IMR-90 (cell line): ENCODE measurements around the gene GPR107.

Source experiments
- BHLHE40 ChIP-seq: fragments of 150-350 bp; IDR thresholded peaks from 2 replicates; pipeline ENCODE4 v1.6.1; 2016; ENCODE audit warnings: mild to moderate bottlenecking, low read depth, low read length
- CEBPB ChIP-seq: IDR thresholded peaks from 2 replicates; pipeline ENCODE4 v1.6.1; 2012; ENCODE audit warnings: low read depth, low read length, improper control_type of control experiment
- CHD1 ChIP-seq: IDR thresholded peaks from 2 replicates; pipeline ENCODE4 v1.6.1; 2012; ENCODE audit warnings: low read depth, low read length, improper control_type of control experiment
- CTCF ChIP-seq: conservative IDR thresholded peaks from 2 replicates; pipeline ENCODE4 v1.5.1; 2012; ENCODE audit warnings: mild to moderate bottlenecking, low read depth, low read length, improper control_type of control experiment
- FOS ChIP-seq: fragments of 150-350 bp; IDR thresholded peaks from 2 replicates; pipeline ENCODE4 v1.6.1; 2016; ENCODE audit warnings: low read depth, low read length
- MAZ ChIP-seq: IDR thresholded peaks from 2 replicates; pipeline ENCODE4 v1.6.1; 2012; ENCODE audit warnings: low read depth, mild to moderate bottlenecking, low read length, improper control_type of control experiment, moderate library complexity, borderline replicate concordance
- MXI1 ChIP-seq: IDR thresholded peaks from 2 replicates; pipeline ENCODE4 v1.6.1; 2012; ENCODE audit warnings: low read depth, mild to moderate bottlenecking, low read length, moderate library complexity, borderline replicate concordance
- NFE2L2 ChIP-seq: fragments of 150-350 bp; IDR thresholded peaks from 2 replicates; pipeline ENCODE4 v1.6.1; 2016; ENCODE audit warnings: low read depth, mild to moderate bottlenecking, low read length
- POLR2A ChIP-seq: IDR thresholded peaks from 2 replicates; pipeline ENCODE4 v1.6.1; 2012; ENCODE audit warnings: mild to moderate bottlenecking, low read depth, low read length
- RAD21 ChIP-seq: IDR thresholded peaks from 2 replicates; pipeline ENCODE4 v1.6.1; 2012; ENCODE audit warnings: low read length, improper control_type of control experiment
- RCOR1 ChIP-seq: IDR thresholded peaks from 2 replicates; pipeline ENCODE4 v1.6.1; 2012; ENCODE audit warnings: mild to moderate bottlenecking, low read length, improper control_type of control experiment; ENCODE audit not compliant: insufficient replicate concordance
- RFX5 ChIP-seq: IDR thresholded peaks from 2 replicates; pipeline ENCODE4 v1.8.0; 2012; ENCODE audit warnings: low read depth, mild to moderate bottlenecking, low read length, moderate library complexity
- SMC3 ChIP-seq: fragments of 150-350 bp; IDR thresholded peaks from 2 replicates; pipeline ENCODE4 v1.6.1; 2016; ENCODE audit warnings: low read depth, mild to moderate bottlenecking, antibody characterized with exemption, low read length, moderate library complexity
- USF2 ChIP-seq: fragments of 150-350 bp; IDR thresholded peaks from 2 replicates; pipeline ENCODE4 v1.6.1; 2017; ENCODE audit warnings: mild to moderate bottlenecking, antibody characterized with exemption, low read length, low read depth

GRCh38 chr9:130107234-130107861 is 53.6 kb downstream of the GPR107 start:
- TF ChIP-seq CTCF: peak; percentile 91
- peak; percentile 88; the same call in 1 of the 2 replicates for TF ChIP-seq MXI1
- TF ChIP-seq SMC3: peak; percentile 94
- no peak for TF ChIP-seq POLR2A
- TF ChIP-seq BHLHE40: peak; percentile 56
- TF ChIP-seq RFX5: no peak
- peak; percentile 91 for TF ChIP-seq RAD21
- TF ChIP-seq FOS: peak; percentile 68
- no peak for TF ChIP-seq CEBPB
- no peak for TF ChIP-seq RCOR1
- no peak for TF ChIP-seq NFE2L2
- TF ChIP-seq USF2: peak; percentile 71
- TF ChIP-seq CHD1: no peak
- peak; percentile 14; the same call in 1 of the 2 replicates for TF ChIP-seq MAZ
